ENCODE measurements around the gene OR1J1.

DNA sequence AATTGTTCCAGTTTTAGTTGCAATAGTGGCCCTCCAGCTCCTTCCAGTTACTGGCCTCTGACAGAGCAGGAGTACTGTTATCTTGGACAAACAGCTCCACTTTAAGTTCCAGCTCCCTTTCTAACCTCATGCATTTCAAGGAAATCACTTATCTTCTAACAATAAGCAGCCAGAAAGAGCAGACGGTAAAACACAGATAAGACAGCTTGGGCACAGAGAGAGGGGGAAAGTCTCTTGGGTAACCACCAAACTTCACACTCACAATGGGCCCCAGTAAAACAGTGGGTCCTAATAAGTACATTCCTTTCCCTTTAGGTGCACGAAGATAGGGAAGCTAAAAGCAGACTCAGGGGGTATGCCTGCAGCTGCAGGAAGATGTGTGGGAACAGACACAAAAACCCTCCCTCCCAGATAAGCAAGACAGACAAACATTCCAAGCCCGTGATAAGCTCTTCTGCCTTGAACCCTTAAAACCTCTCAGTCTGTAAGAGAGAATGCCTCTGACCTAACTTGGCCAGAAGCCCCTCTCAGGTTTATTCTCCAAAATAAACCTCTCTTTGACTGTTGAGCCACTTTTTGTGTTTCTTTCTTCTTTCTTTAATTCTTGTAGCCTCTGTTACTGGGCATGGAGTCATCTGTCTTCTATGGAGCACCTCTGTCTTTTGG lies 30.8 kb downstream of the OR1J1 start:
- TF ChIP-seq CTCF (conservative IDR thresholded peaks at IDR 0.05): no peak
- TF ChIP-seq ZFX (IDR thresholded peaks at IDR 0.05): no peak
